PC-9 (cell line): ENCODE results near the gene ITGA6. TPM values are rescaled to one million over a fixed set of nuclear protein-coding genes. Genes with fewer than 3 reads are reported as not detected.
"Not testable (repeated sequence)": the region's sequence is repeated elsewhere in the genome, so short reads cannot be mapped to it uniquely, and the experiment has no call there.

ENCODE experiments used
- BruUV-seq: library from RNA; stranded (reverse); fragments of 400-500 nt; replicated peaks from 2 replicates; lab custom pipeline; 2021; lab: Mats Ljungman, UMichigan
- CTCF ChIA-PET: fragments of 300-600 bp; sonication (Branson Sonifier 250); formaldehyde crosslinking; loops from one replicate; lab custom pipeline; 2022; ENCODE audit warnings: antibody characterized with exemption; lab: Charles Lee
- POLR2A ChIA-PET: fragments of 300-600 bp; sonication (Branson Sonifier 250); formaldehyde crosslinking; loops from one replicate; lab custom pipeline; 2022; ENCODE audit warnings: antibody characterized with exemption; ENCODE audit not compliant: unreplicated experiment; lab: Charles Lee
- DNase-seq, 2 experiments: peaks; one replicate each; pipeline versions ENCODE4 v3.0.0 to v3.0.0-alpha.2; 2015 to 2022; ENCODE audit warnings: mixed read lengths in 1 of 2
- H2AFZ ChIP-seq: fragments of 200-600 bp; sonication (generic); 2 replicates; pipeline ENCODE4 v1.8.1; 2017; ENCODE audit warnings: antibody characterized with exemption
- H3F3A ChIP-seq: fragments of 200-600 bp; sonication (generic); 2 replicates; pipeline ENCODE4 v1.8.1; 2017; ENCODE audit warnings: antibody characterized with exemption, mild to moderate bottlenecking, low read depth; ENCODE audit not compliant: insufficient read depth
- H3K27ac ChIP-seq: fragments of 200-600 bp; sonication (generic); 2 replicates; pipeline ENCODE4 v1.6.1; 2016; ENCODE audit warnings: mixed run types
- H3K27me3 ChIP-seq: fragments of 200-600 bp; sonication (generic); 2 replicates; pipeline ENCODE4 v1.6.1; 2016; ENCODE audit warnings: low read depth, mixed run types; ENCODE audit not compliant: insufficient read depth
- H3K36me3 ChIP-seq: fragments of 200-600 bp; sonication (generic); 2 replicates; pipeline ENCODE4 v1.6.1; 2016; ENCODE audit warnings: low read depth, mixed run types
- H3K4me1 ChIP-seq: fragments of 200-600 bp; sonication (generic); replicated peaks from 2 replicates; pipeline ENCODE4 v1.6.1; 2016; ENCODE audit warnings: mixed run types; ENCODE audit not compliant: insufficient read depth
- H3K4me2 ChIP-seq: fragments of 200-600 bp; sonication (generic); 2 replicates; pipeline ENCODE4 v1.6.1; 2017; ENCODE audit warnings: mixed run types
- H3K4me3 ChIP-seq: fragments of 200-600 bp; sonication (generic); 2 replicates; pipeline ENCODE4 v1.6.1; 2016; ENCODE audit warnings: mixed run types
- H3K79me2 ChIP-seq: fragments of 200-600 bp; sonication (generic); 2 replicates; pipeline ENCODE4 v1.6.1; 2017; ENCODE audit warnings: low read depth, mixed run types
- H3K9me2 ChIP-seq: fragments of 200-600 bp; sonication (generic); 2 replicates; pipeline ENCODE4 v1.8.1; 2017; ENCODE audit warnings: mild to moderate bottlenecking; ENCODE audit not compliant: insufficient read depth
- H3K9me3 ChIP-seq: fragments of 200-600 bp; sonication (generic); 2 replicates; pipeline ENCODE4 v1.8.1; 2016; ENCODE audit warnings: low read depth; ENCODE audit not compliant: insufficient read depth
- H4K20me1 ChIP-seq: fragments of 200-600 bp; sonication (generic); 2 replicates; pipeline ENCODE4 v1.8.1; 2017; ENCODE audit not compliant: insufficient read depth
- EZH2 ChIP-seq: fragments of 200-600 bp; sonication (generic); IDR thresholded peaks from 2 replicates; pipeline ENCODE4 v1.8.0; 2017; ENCODE audit warnings: antibody characterized with exemption, low read depth
- intact Hi-C: fragments of 100-400 bp; cut with micrococcal nuclease; formaldehyde crosslinking; loops from one replicate; pipeline ENCODE4 v1.10.0; 2022; ENCODE audit not compliant: unreplicated experiment
- total RNA-seq: library from RNA; stranded (reverse); gene quantifications from 2 replicates; pipeline ENCODE4 v1.2.3, GENCODE V29; 2021
- TF ChIP-seq, protein P1 (sequence below): fragments of 200-600 bp; sonication (generic); conservative IDR thresholded peaks from 2 replicates; pipeline ENCODE4 v1.6.1; 2017; ENCODE audit warnings: mixed run types, antibody characterized with exemption, mild to moderate bottlenecking, moderate library complexity

ITGA6 gene
- total RNA-seq, 1 experiment from 2014 or later, result 213 TPM

DNA sequence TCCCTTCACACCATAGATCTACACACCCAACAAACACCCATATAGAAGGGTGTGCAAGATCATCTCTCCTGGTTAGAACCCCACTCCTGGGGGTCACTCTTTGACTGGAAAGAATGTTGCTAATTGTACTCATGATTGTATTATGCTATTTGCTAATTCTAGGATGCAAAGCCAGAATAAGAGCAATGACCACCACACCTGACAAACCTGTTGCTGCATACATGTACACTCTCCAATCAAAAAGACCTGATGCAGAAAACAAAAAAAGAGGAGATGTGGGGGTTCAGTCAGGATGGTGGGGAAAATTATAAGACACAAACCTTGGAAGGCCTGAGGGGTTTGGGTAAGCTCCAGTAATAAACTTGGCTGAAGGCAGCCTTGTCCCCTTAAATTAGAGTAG, 91.6 kb downstream of the ITGA6 start:
- ChIA-PET CTCF (no interaction called here), POLR2A (no interaction called here)
- BruUV-seq, result no TSS peak
- Histone ChIP-seq H3K27ac (no peak overlapping the region), H3K27me3 (no peaks in the 10 kb centered on the region), H3K79me2 (no peaks in the 10 kb centered on the region), H3K9me2 (no peaks in the 10 kb centered on the region), H3K4me2 (no peak overlapping the region), H4K20me1 (no peaks in the 10 kb centered on the region), H3K4me3 (no peak overlapping the region), H3K9me3 (peaks cover 2% of the 10 kb centered on the region; the same call in 1 of the 2 replicates), H3K4me1 (peaks cover 8% of the 10 kb centered on the region), H3K36me3 (no peaks in the 10 kb centered on the region), H3F3A (no peaks in the 10 kb centered on the region), H2AFZ (no peak overlapping the region)
- intact Hi-C loops, result no loop called here
- no peak for DNase-seq
- TF ChIP-seq, protein P1, sequence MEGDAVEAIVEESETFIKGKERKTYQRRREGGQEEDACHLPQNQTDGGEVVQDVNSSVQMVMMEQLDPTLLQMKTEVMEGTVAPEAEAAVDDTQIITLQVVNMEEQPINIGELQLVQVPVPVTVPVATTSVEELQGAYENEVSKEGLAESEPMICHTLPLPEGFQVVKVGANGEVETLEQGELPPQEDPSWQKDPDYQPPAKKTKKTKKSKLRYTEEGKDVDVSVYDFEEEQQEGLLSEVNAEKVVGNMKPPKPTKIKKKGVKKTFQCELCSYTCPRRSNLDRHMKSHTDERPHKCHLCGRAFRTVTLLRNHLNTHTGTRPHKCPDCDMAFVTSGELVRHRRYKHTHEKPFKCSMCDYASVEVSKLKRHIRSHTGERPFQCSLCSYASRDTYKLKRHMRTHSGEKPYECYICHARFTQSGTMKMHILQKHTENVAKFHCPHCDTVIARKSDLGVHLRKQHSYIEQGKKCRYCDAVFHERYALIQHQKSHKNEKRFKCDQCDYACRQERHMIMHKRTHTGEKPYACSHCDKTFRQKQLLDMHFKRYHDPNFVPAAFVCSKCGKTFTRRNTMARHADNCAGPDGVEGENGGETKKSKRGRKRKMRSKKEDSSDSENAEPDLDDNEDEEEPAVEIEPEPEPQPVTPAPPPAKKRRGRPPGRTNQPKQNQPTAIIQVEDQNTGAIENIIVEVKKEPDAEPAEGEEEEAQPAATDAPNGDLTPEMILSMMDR, result no peak

DNA sequence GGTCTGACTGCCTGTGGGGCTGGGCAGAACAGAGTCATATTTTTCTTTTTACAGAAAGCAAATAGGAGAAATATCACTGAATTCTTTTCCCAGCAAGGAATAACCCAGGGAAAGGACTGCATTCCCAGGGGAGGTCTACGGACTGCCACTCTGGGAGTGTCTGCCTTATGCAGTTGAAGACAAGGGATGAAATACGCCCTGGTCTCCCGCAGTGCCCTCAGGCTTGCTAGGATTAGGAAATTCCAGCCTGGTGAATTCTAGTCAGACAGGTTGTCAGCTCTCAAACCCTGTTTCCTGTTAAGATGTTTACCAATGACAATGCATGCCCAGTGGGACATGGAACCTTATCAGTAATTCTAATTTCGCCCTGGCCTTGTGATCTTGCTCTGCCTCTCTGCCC, 98.2 kb downstream of the ITGA6 start:
- no peaks in the 10 kb centered on the region for H3K27me3 ChIP-seq
- intact Hi-C loops, result no loop called here
- no peak overlapping the region for H3K4me3 ChIP-seq
- no peaks in the 10 kb centered on the region for H3F3A ChIP-seq
- CTCF ChIA-PET, result no interaction called here
- no peaks in the 10 kb centered on the region for H3K4me1 ChIP-seq
- no peak for TF ChIP-seq EZH2
- TF ChIP-seq, protein P1, result no peak
- BruUV-seq, result no TSS peak
- H3K27ac ChIP-seq, result no peak overlapping the region
- DNase-seq, result peak; percentile 18 to 61
- H3K79me2 ChIP-seq, result no peaks in the 10 kb centered on the region
- H3K4me2 ChIP-seq, result no peak overlapping the region
- peaks cover 36% of the 10 kb centered on the region for H3K9me3 ChIP-seq
- H3K9me2 ChIP-seq, result no peaks in the 10 kb centered on the region
- POLR2A ChIA-PET, result no interaction called here
- H2AFZ ChIP-seq, result no peak overlapping the region
- no peaks in the 10 kb centered on the region for H3K36me3 ChIP-seq
- no peaks in the 10 kb centered on the region for H4K20me1 ChIP-seq

- no peak overlapping the region for H3K27ac ChIP-seq
- no peaks in the 10 kb centered on the region for H3K4me1 ChIP-seq
- BruUV-seq, result no TSS peak
- CTCF ChIA-PET, result no interaction called here
- no peaks in the 10 kb centered on the region for H3K9me2 ChIP-seq
- no peaks in the 10 kb centered on the region for H3F3A ChIP-seq
- no peaks in the 10 kb centered on the region for H3K36me3 ChIP-seq
- H3K27me3 ChIP-seq, result no peaks in the 10 kb centered on the region
- no peaks in the 10 kb centered on the region for H3K79me2 ChIP-seq
- H3K4me3 ChIP-seq, result no peak overlapping the region
- no peak overlapping the region for H3K4me2 ChIP-seq
- POLR2A ChIA-PET, result no interaction called here
- H2AFZ ChIP-seq, result no peak overlapping the region
- H4K20me1 ChIP-seq, result no peaks in the 10 kb centered on the region
- TF ChIP-seq, protein P1, result no peak
- no peak for TF ChIP-seq EZH2
- intact Hi-C loops, result no loop called here
- DNase-seq, result no peak
- peaks cover 16% of the 10 kb centered on the region for H3K9me3 ChIP-seq
Measured at GRCh38 chr2:172531309-172531708, 103.9 kb downstream of the ITGA6 start.

- POLR2A ChIA-PET, H3K79me2 ChIP-seq, H3K4me2 ChIP-seq, H3K27me3 ChIP-seq, H3K36me3 ChIP-seq, H4K20me1 ChIP-seq, BruUV-seq, H3K4me1 ChIP-seq, CTCF ChIA-PET, H3K27ac ChIP-seq, DNase-seq, H3K9me2 ChIP-seq, H2AFZ ChIP-seq, H3F3A ChIP-seq, intact Hi-C loops, H3K4me3 ChIP-seq: not testable (repeated sequence)
- H3K9me3 ChIP-seq, result peaks cover 11% of the 10 kb centered on the region; the same call in 1 of the 2 replicates
Measured at GRCh38 chr2:172532461-172532860, 105.1 kb downstream of the ITGA6 start.
